Loucy (cell line): ENCODE data around the gene SGSM2.

Experiments
- CTCF ChIP-seq: fragments of 200-600 bp; sonication (generic); conservative IDR thresholded peaks from 2 replicates; pipeline ENCODE4 v1.5.1; 2014; ENCODE audit warnings: mild to moderate bottlenecking, antibody characterized with exemption, low read length
- EZH2phosphoT487 ChIP-seq: fragments of 200-600 bp; IDR thresholded peaks from 2 replicates; pipeline ENCODE4 v1.6.1; 2018; ENCODE audit warnings: antibody characterized with exemption, mild to moderate bottlenecking, moderate library complexity, borderline replicate concordance

- TF ChIP-seq CTCF = no peak
- no peak for TF ChIP-seq EZH2phosphoT487
Measured at GRCh38 chr17:2370211-2370589, 32.9 kb downstream of the SGSM2 start.
